Dermis blood vessel endothelial cell (primary cell): ENCODE data around the gene TMPRSS9. TPM values are rescaled to one million over a fixed set of nuclear protein-coding genes. Genes with fewer than 3 reads are reported as not detected.
"Not testable (repeated sequence)": the region's sequence is repeated elsewhere in the genome, so short reads cannot be mapped to it uniquely, and the experiment has no call there.

Experiments used
- DNase-seq: peaks from one replicate; pipeline ENCODE4 v3.0.0; 2010
- total RNA-seq: library from RNA; depleted of rRNA; stranded (reverse); fragments of >200 nt; gene quantifications from 2 replicates; pipeline ENCODE4 v1.2.3, GENCODE V29; 2014

Gene TMPRSS9
- total RNA-seq, 1 donor from 2014 or later = under 0.01 TPM

GRCh38 chr19:2441096-2441752 lies 81.2 kb downstream of the TMPRSS9 start:
- DNase-seq = no peak

- no peak for DNase-seq
Observed at GRCh38 chr19:2443116-2443784, 83.2 kb downstream of the TMPRSS9 start.

GRCh38 chr19:2443785-2444182 lies 83.7 kb downstream of the TMPRSS9 start:
- DNase-seq = no peak

GRCh38 chr19:2444251-2445002 lies 84.4 kb downstream of the TMPRSS9 start:
- DNase-seq = no peak

- no peak for DNase-seq
Observed at GRCh38 chr19:2446381-2446780, 86.3 kb downstream of the TMPRSS9 start.

- no peak for DNase-seq
Observed at GRCh38 chr19:2449019-2449418, 89.0 kb downstream of the TMPRSS9 start.

GRCh38 chr19:2451138-2451537 lies 91.1 kb downstream of the TMPRSS9 start:
- no peak for DNase-seq

GRCh38 chr19:2451741-2452140 lies 91.7 kb downstream of the TMPRSS9 start:
- no peak for DNase-seq

- no peak for DNase-seq
Observed at GRCh38 chr19:2453431-2454025, 93.5 kb downstream of the TMPRSS9 start.

- DNase-seq = no peak
Observed at GRCh38 chr19:2454199-2454961, 94.3 kb downstream of the TMPRSS9 start.

- DNase-seq = no peak
Observed at GRCh38 chr19:2454962-2455850, 95.1 kb downstream of the TMPRSS9 start.

GRCh38 chr19:2455851-2456570 lies 95.9 kb downstream of the TMPRSS9 start:
- peak; percentile 31 for DNase-seq

- DNase-seq = no peak
Observed at GRCh38 chr19:2457394-2458037, 97.5 kb downstream of the TMPRSS9 start.

- no peak for DNase-seq
Observed at GRCh38 chr19:2458054-2458453, 98.0 kb downstream of the TMPRSS9 start.

- DNase-seq = not testable (repeated sequence)
Observed at GRCh38 chr19:2458776-2459175, 98.7 kb downstream of the TMPRSS9 start.

GRCh38 chr19:2460245-2460644 lies 100.2 kb downstream of the TMPRSS9 start:
- DNase-seq = no peak

GRCh38 chr19:2461751-2462634 lies 101.9 kb downstream of the TMPRSS9 start:
- peak; percentile 80 for DNase-seq

- peak; percentile 99 for DNase-seq
Observed at GRCh38 chr19:2462635-2463421, 102.8 kb downstream of the TMPRSS9 start.
